GM18526 (cell line): ENCODE measurements around the gene DIO3.

Source experiments
- POLR2A ChIP-seq: IDR thresholded peaks from 3 replicates; pipeline ENCODE4 v1.6.1; 2011; ENCODE audit not compliant: insufficient read length; ENCODE audit errors: extremely low read depth

Gene DIO3

GRCh38 chr14:101535701-101536207, 25.5 kb upstream of the DIO3 start:
- no peak for TF ChIP-seq POLR2A

GRCh38 chr14:101537286-101537685, 24.0 kb upstream of the DIO3 start:
- no peak for TF ChIP-seq POLR2A

GRCh38 chr14:101538878-101539277, 22.4 kb upstream of the DIO3 start:
- TF ChIP-seq POLR2A = no peak

GRCh38 chr14:101539880-101540279, 21.4 kb upstream of the DIO3 start:
- no peak for TF ChIP-seq POLR2A

- TF ChIP-seq POLR2A = no peak
These were observed 20.5 kb upstream of the DIO3 start for GRCh38 chr14:101540481-101541462.

- TF ChIP-seq POLR2A = no peak
These were observed 18.9 kb upstream of the DIO3 start for GRCh38 chr14:101542391-101542790.

- no peak for TF ChIP-seq POLR2A
These were observed 17.5 kb upstream of the DIO3 start for GRCh38 chr14:101543814-101544213.

GRCh38 chr14:101544550-101544949, 16.7 kb upstream of the DIO3 start:
- TF ChIP-seq POLR2A = no peak

- no peak for TF ChIP-seq POLR2A
These were observed 14.6 kb upstream of the DIO3 start for GRCh38 chr14:101546706-101547105.

GRCh38 chr14:101547107-101547738, 14.1 kb upstream of the DIO3 start:
- TF ChIP-seq POLR2A = no peak

GRCh38 chr14:101547961-101548669, 13.2 kb upstream of the DIO3 start:
- no peak for TF ChIP-seq POLR2A

- TF ChIP-seq POLR2A = no peak
These were observed 12.6 kb upstream of the DIO3 start for GRCh38 chr14:101548710-101549109.

GRCh38 chr14:101549154-101549553, 12.1 kb upstream of the DIO3 start:
- TF ChIP-seq POLR2A = no peak

- TF ChIP-seq POLR2A = no peak
These were observed 9.3 kb upstream of the DIO3 start for GRCh38 chr14:101551729-101552595.

- no peak for TF ChIP-seq POLR2A
These were observed 8.5 kb upstream of the DIO3 start for GRCh38 chr14:101552786-101553231.

GRCh38 chr14:101553393-101553792, 7.9 kb upstream of the DIO3 start:
- TF ChIP-seq POLR2A = no peak
